IMR-90 (cell line): ENCODE measurements around the gene PITX3. TPM values are rescaled to one million over a fixed set of nuclear protein-coding genes. Genes with fewer than 3 reads are reported as not detected.

Experiments used
- ATAC-seq: fragments of 200-7000 bp; cut with Tn5 transposase; 2 replicates; pipeline ENCODE4 v1.9.1; 2020; ENCODE audit warnings: low read depth, mild to moderate bottlenecking, moderate library complexity
- Bru-seq: library from RNA; stranded (reverse); fragments of 400-500 nt; gene quantifications from one replicate; lab custom pipeline; 2021; lab: Mats Ljungman, UMichigan
- BruChase-seq, 2 experiments: library from RNA; stranded (reverse); fragments of 400-500 nt; gene quantifications; one replicate each; lab custom pipeline; 2021; lab: Mats Ljungman, UMichigan
- BruUV-seq: library from RNA; stranded (reverse); fragments of 400-500 nt; replicated peaks from 2 replicates; lab custom pipeline; 2021; lab: Mats Ljungman, UMichigan
- CTCF ChIA-PET: fragments of 300-600 bp; formaldehyde crosslinking; extraction: SDS; loops from one replicate; lab custom pipeline; 2021; ENCODE audit warnings: antibody characterized with exemption; lab: Yijun Ruan, JAX
- POLR2A ChIA-PET: fragments of 300-600 bp; sonication (Branson Sonifier 250); formaldehyde crosslinking; loops from one replicate; lab custom pipeline; 2022; ENCODE audit warnings: antibody characterized with exemption; ENCODE audit not compliant: unreplicated experiment; lab: Charles Lee
- DNase-seq: peaks from one replicate; pipeline ENCODE4 v3.0.0; 2013
- H2AFZ ChIP-seq: replicated peaks from 2 replicates; pipeline ENCODE3; 2013; ENCODE audit warnings: low read length, mild to moderate bottlenecking; ENCODE audit not compliant: poor library complexity
- H2AK5ac ChIP-seq: 2 replicates; pipeline ENCODE4 v1.6.1; 2013; ENCODE audit warnings: low read depth, low read length, inconsistent platforms
- H2AK9ac ChIP-seq: replicated peaks from 2 replicates; pipeline ENCODE3; 2013; ENCODE audit warnings: mild to moderate bottlenecking, low read depth, low read length, moderate library complexity; ENCODE audit not compliant: poor library complexity
- H2BK120ac ChIP-seq: 2 replicates; pipeline ENCODE4 v1.6.1; 2013; ENCODE audit warnings: low read depth, low read length, inconsistent platforms
- H2BK15ac ChIP-seq: 3 replicates; pipeline ENCODE4 v1.6.1; 2013; ENCODE audit warnings: low read depth, low read length, inconsistent platforms
- H2BK20ac ChIP-seq: 2 replicates; pipeline ENCODE4 v1.6.1; 2013; ENCODE audit warnings: low read depth, mild to moderate bottlenecking, inconsistent platforms, low read length, moderate library complexity
- H2BK5ac ChIP-seq: 2 replicates; pipeline ENCODE4 v1.6.1; 2013; ENCODE audit warnings: mild to moderate bottlenecking, low read depth, low read length, inconsistent platforms; ENCODE audit not compliant: poor library complexity, severe bottlenecking
- H3K14ac ChIP-seq: replicated peaks from 2 replicates; pipeline ENCODE4 v1.6.1; 2013; ENCODE audit warnings: low read depth, low read length, inconsistent platforms
- H3K18ac ChIP-seq: 2 replicates; pipeline ENCODE4 v1.6.1; 2013; ENCODE audit warnings: low read depth, low read length, control low read depth
- H3K23ac ChIP-seq: 2 replicates; pipeline ENCODE4 v1.6.1; 2013; ENCODE audit warnings: low read depth, low read length, inconsistent platforms
- H3K27ac ChIP-seq: 2 replicates; pipeline ENCODE4 v1.5.1; 2013; ENCODE audit warnings: mild to moderate bottlenecking, control low read depth, low read length; ENCODE audit not compliant: insufficient read depth
- H3K27me3 ChIP-seq: 2 replicates; pipeline ENCODE4 v1.6.1; 2013; ENCODE audit warnings: low read length; ENCODE audit not compliant: control insufficient read depth, insufficient read depth
- H3K36me3 ChIP-seq: 2 replicates; pipeline ENCODE4 v1.6.1; 2013; ENCODE audit warnings: low read length, mixed read lengths; ENCODE audit not compliant: control insufficient read depth, insufficient read depth
- H3K4ac ChIP-seq: 2 replicates; pipeline ENCODE4 v1.6.1; 2013; ENCODE audit warnings: low read depth, low read length, inconsistent platforms
- H3K4me1 ChIP-seq: 2 replicates; pipeline ENCODE4 v1.6.1; 2013; ENCODE audit warnings: low read length, mixed read lengths; ENCODE audit not compliant: control insufficient read depth, insufficient read depth
- H3K4me2 ChIP-seq: 2 replicates; pipeline ENCODE4 v1.6.1; 2013; ENCODE audit warnings: low read depth, mild to moderate bottlenecking, control low read depth, low read length, moderate library complexity
- H3K4me3 ChIP-seq: 2 replicates; pipeline ENCODE4 v1.5.1; 2013; ENCODE audit warnings: low read depth, mild to moderate bottlenecking, control low read depth, low read length, moderate library complexity; ENCODE audit not compliant: insufficient read depth
- H3K56ac ChIP-seq: 2 replicates; pipeline ENCODE4 v1.6.1; 2013; ENCODE audit warnings: low read length, inconsistent platforms; ENCODE audit not compliant: insufficient read depth; ENCODE audit errors: extremely low read depth
- H3K79me1 ChIP-seq, 2 experiments: 2 replicates each; pipeline ENCODE4 v1.6.1; 2013; ENCODE audit warnings: low read length in 2 of 2, inconsistent platforms in 1 of 2, low read depth in 1 of 2
- H3K9ac ChIP-seq: 2 replicates; pipeline ENCODE4 v1.6.1; 2013; ENCODE audit warnings: low read depth, low read length, control low read depth
- H3K9me1 ChIP-seq: 2 replicates; pipeline ENCODE4 v1.6.1; 2013; ENCODE audit warnings: low read length, inconsistent platforms; ENCODE audit not compliant: insufficient read depth
- H3K9me3 ChIP-seq: 2 replicates; pipeline ENCODE4 v1.6.1; 2013; ENCODE audit warnings: low read length; ENCODE audit not compliant: control insufficient read depth, insufficient read depth
- H4K20me1 ChIP-seq: 2 replicates; pipeline ENCODE4 v1.6.1; 2013; ENCODE audit warnings: low read length, inconsistent platforms; ENCODE audit not compliant: insufficient read depth
- H4K5ac ChIP-seq: 2 replicates; pipeline ENCODE4 v1.6.1; 2013; ENCODE audit warnings: mild to moderate bottlenecking, low read depth, low read length, control low read depth
- H4K8ac ChIP-seq, 2 experiments: 2 replicates each; pipeline ENCODE4 v1.6.1; 2013; ENCODE audit warnings: low read depth in 2 of 2, low read length in 2 of 2, control low read depth in 1 of 2, inconsistent platforms in 1 of 2
- H4K91ac ChIP-seq: 2 replicates; pipeline ENCODE4 v1.6.1; 2013; ENCODE audit warnings: low read depth, low read length, inconsistent platforms; ENCODE audit not compliant: insufficient read depth
- BHLHE40 ChIP-seq: fragments of 150-350 bp; IDR thresholded peaks from 2 replicates; pipeline ENCODE4 v1.6.1; 2016; ENCODE audit warnings: mild to moderate bottlenecking, low read depth, low read length
- CEBPB ChIP-seq: IDR thresholded peaks from 2 replicates; pipeline ENCODE4 v1.6.1; 2012; ENCODE audit warnings: low read depth, low read length, improper control_type of control experiment
- MAZ ChIP-seq: IDR thresholded peaks from 2 replicates; pipeline ENCODE4 v1.6.1; 2012; ENCODE audit warnings: low read depth, mild to moderate bottlenecking, low read length, improper control_type of control experiment, moderate library complexity, borderline replicate concordance
- MXI1 ChIP-seq: IDR thresholded peaks from 2 replicates; pipeline ENCODE4 v1.6.1; 2012; ENCODE audit warnings: low read depth, mild to moderate bottlenecking, low read length, moderate library complexity, borderline replicate concordance
- WGBS, 2 experiments: methylation state at CpG; one replicate each; pipeline versions ENCODE4 v1.1.5 to v1.1.7; 2013; ENCODE audit warnings: missing lambda C conversion rate in 2 of 2; ENCODE audit not compliant: insufficient read length in 1 of 2; ENCODE audit errors: extremely low coverage in 2 of 2; 5-methylcytosine and 5-hydroxymethylcytosine counted together
- dilution Hi-C: fragments of 300-500 bp; cut with HindIII; formaldehyde crosslinking; loops from one replicate; pipeline ENCODE4 v1.14.3; 2018; ENCODE audit warnings: low sequenced_read_pairs; ENCODE audit not compliant: unreplicated experiment
- in situ Hi-C: fragments of 300-500 bp; cut with MboI; formaldehyde crosslinking; loops from 3 replicates; pipeline ENCODE4 v1.14.3; 2019; ENCODE audit warnings: low sequenced_read_pairs, inconsistent platforms, mixed read lengths
- intact Hi-C: fragments of 100-400 bp; cut with micrococcal nuclease; formaldehyde crosslinking; loops from 2 replicates; pipeline ENCODE4 v1.10.0; 2022
- long read RNA-seq: library from polyadenylated mRNA; unstranded; transcript quantifications from one replicate; pipeline ENCODE4 v2.0.0, GENCODE V29; 2021; ENCODE audit not compliant: unreplicated experiment
- polyA plus RNA-seq, 3 experiments: library from polyadenylated mRNA; depleted of rRNA; stranded (reverse); fragments of >200 nt; gene quantifications; 2 replicates each; pipeline ENCODE4 v1.2.3, GENCODE V29; 2012; ENCODE audit warnings: low replicate concordance in 1 of 3
- total RNA-seq: library from RNA; depleted of rRNA; stranded (reverse); fragments of >200 nt; gene quantifications from 2 replicates; pipeline ENCODE4 v1.2.3, GENCODE V29; 2012; rRNA removed
- TF ChIP-seq, protein P1 (sequence below): fragments of 150-350 bp; IDR thresholded peaks from 2 replicates; pipeline ENCODE4 v1.6.1; 2017; ENCODE audit warnings: mild to moderate bottlenecking, antibody characterized with exemption, low read length, low read depth
- TF ChIP-seq, protein P2 (sequence below): fragments of 150-350 bp; IDR thresholded peaks from 2 replicates; pipeline ENCODE4 v1.6.1; 2016; ENCODE audit warnings: low read depth, mild to moderate bottlenecking, low read length, moderate library complexity, borderline replicate concordance

PITX3 gene
- total RNA-seq (not detected in 2 replicates), polyA plus RNA-seq (2012; rRNA removed) (not detected in 2 replicates), Bru-seq, nascent RNA (percentile 15 among the genes with signal in this experiment), BruChase-seq, experiment 1, labeled RNA remaining after a 6-hour chase (percentile 7 among the genes with signal in this experiment), BruChase-seq, experiment 2, labeled RNA remaining after a 2-hour chase (percentile 13 among the genes with signal in this experiment)
- polyA plus RNA-seq (2012; cell fraction: cytosol; rRNA removed), result 0.03 and 0.13 TPM in 2 replicates
- polyA plus RNA-seq (2012; cell fraction: nucleus; rRNA removed; ENCODE audit: low replicate concordance), result 0.10 and 0.18 TPM in 2 replicates
- long read RNA-seq, result 0 reads

DNA sequence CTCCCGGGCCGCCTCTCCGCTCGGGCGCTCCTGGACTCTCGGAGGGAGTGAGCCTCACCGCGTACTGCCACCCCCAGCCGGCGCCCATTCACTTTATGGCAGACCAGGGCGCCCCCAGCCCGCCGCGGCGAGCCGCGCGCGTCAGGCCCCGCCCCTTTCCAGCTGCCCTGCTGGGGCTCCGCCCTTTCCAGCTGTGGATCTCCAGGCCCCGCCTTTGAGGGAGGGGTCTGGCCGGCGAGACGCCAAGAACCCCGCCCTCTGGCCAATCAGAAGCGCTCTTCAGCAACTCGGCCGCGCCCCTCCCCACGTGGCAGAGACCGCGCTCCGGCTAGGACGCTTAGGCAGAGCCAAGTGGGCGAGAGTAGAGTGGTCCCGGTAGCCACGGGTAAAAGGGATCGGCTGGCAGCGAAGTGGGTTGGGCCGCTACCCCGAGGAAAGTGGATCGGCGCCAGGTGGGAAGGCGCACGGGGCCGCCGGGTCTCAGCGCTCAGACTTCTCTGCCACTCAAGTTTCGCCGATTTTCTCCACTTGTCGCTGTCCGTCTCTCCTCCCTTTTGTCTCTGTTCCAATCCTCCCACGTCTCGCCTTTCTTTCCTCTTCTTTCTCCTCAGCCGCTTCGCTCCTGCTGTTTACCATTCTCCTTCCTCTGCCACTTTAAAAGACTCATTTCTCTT lies at the start of gene PITX3:
Gene PITX3 (minus strand): TSS at position 69 of the 674 bp plus-strand sequence. CDS start 9,432 bp downstream, outside the sequence.
- peak within 1 kb of the TSS; percentile 31; the same call in 1 of the 2 replicates for H2AK5ac ChIP-seq
- no peaks in the 10 kb centered on the region for H3K36me3 ChIP-seq
- peaks cover 11% of the 10 kb centered on the region for H4K20me1 ChIP-seq
- peak within 1 kb of the TSS; percentile 3; the same call in 1 of the 3 replicates for H2BK15ac ChIP-seq
- H3K79me1 ChIP-seq, result peaks cover 0 to 33% of the 10 kb centered on the region in 2 experiments; a peak in 2 of 4 replicates
- TF ChIP-seq BHLHE40 (no peak), MXI1 (peak; percentile 98), MAZ (peak; percentile 46; the same call in 1 of the 2 replicates), CEBPB (no peak)
- TF ChIP-seq, protein P1, sequence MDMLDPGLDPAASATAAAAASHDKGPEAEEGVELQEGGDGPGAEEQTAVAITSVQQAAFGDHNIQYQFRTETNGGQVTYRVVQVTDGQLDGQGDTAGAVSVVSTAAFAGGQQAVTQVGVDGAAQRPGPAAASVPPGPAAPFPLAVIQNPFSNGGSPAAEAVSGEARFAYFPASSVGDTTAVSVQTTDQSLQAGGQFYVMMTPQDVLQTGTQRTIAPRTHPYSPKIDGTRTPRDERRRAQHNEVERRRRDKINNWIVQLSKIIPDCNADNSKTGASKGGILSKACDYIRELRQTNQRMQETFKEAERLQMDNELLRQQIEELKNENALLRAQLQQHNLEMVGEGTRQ, result peak; percentile 78
- TF ChIP-seq, protein P2, sequence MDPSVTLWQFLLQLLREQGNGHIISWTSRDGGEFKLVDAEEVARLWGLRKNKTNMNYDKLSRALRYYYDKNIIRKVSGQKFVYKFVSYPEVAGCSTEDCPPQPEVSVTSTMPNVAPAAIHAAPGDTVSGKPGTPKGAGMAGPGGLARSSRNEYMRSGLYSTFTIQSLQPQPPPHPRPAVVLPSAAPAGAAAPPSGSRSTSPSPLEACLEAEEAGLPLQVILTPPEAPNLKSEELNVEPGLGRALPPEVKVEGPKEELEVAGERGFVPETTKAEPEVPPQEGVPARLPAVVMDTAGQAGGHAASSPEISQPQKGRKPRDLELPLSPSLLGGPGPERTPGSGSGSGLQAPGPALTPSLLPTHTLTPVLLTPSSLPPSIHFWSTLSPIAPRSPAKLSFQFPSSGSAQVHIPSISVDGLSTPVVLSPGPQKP, result no peak
- peak within 1 kb of the TSS; percentile 50; the same call in 1 of the 2 replicates for H3K4ac ChIP-seq
- no peak within 1 kb of the TSS for H2BK5ac ChIP-seq
- peak within 1 kb of the TSS; percentile 35; the same call in 1 of the 2 replicates for H2BK20ac ChIP-seq
- H3K9me3 ChIP-seq, result no peaks in the 10 kb centered on the region
- peaks cover 19% of the 10 kb centered on the region for H3K9me1 ChIP-seq
- no TSS peak for BruUV-seq
- WGBS, 2 experiments, result 0% methylated on average over 29 of the region's 57 CpGs; no CpG with 5 or more reads in 1 of the 2 experiments
- no peak within 1 kb of the TSS for H3K18ac ChIP-seq
- H3K27me3 ChIP-seq, result peaks cover 31% of the 10 kb centered on the region
- peak within 1 kb of the TSS; percentile 1; the same call in 1 of the 2 replicates for H3K9ac ChIP-seq
- CTCF ChIA-PET, result interaction anchor here (1.3 kb wide), 1 partner anchor 10 kb away, joined by 5 read pairs; no protein-coding TSS in a partner anchor
- H3K56ac ChIP-seq, result no peak within 1 kb of the TSS
- peaks cover 10% of the 10 kb centered on the region for H3K4me1 ChIP-seq
- H3K23ac ChIP-seq, result peak within 1 kb of the TSS; percentile 48; the same call in 1 of the 2 replicates
- DNase-seq, result peak; percentile 87
- peak within 1 kb of the TSS; percentile 84 for H3K4me2 ChIP-seq
- H3K4me3 ChIP-seq, result peak within 1 kb of the TSS; percentile 65
- no peak within 1 kb of the TSS for H3K27ac ChIP-seq
- peak within 1 kb of the TSS; percentile 66; the same call in 1 of the 2 replicates for H3K14ac ChIP-seq
- dilution Hi-C loops (no loop called here), in situ Hi-C loops (no loop called here), intact Hi-C loops (no loop called here)
- H2AFZ ChIP-seq, result peak within 1 kb of the TSS; percentile 92
- POLR2A ChIA-PET, result no interaction called here
- H4K8ac ChIP-seq, result peak within 1 kb of the TSS in 1 of 2 experiments; percentile 20; a peak in 1 of 4 replicates
- ATAC-seq, result peak; percentile 71
- peak within 1 kb of the TSS; percentile 73 for H2AK9ac ChIP-seq
- no peak within 1 kb of the TSS for H4K5ac ChIP-seq
- 0 out of 2 replicates have a peak within 1 kb of the TSS, but pooled peaks have one; percentile 1 for H2BK120ac ChIP-seq
- no peak within 1 kb of the TSS for H4K91ac ChIP-seq
